GM21737 (cell line): ENCODE results near the gene FAM120AOS.
A peak's percentile ranks its signal among the peaks of the same experiment; 100 is the strongest.

Experiments
- ATAC-seq: cut with Tn5 transposase; IDR thresholded peaks from one replicate; pipeline ENCODE4 v1.9.1; 2021; ENCODE audit warnings: mild to moderate bottlenecking, moderate library complexity; ENCODE audit not compliant: unreplicated experiment

The FAM120AOS gene

DNA sequence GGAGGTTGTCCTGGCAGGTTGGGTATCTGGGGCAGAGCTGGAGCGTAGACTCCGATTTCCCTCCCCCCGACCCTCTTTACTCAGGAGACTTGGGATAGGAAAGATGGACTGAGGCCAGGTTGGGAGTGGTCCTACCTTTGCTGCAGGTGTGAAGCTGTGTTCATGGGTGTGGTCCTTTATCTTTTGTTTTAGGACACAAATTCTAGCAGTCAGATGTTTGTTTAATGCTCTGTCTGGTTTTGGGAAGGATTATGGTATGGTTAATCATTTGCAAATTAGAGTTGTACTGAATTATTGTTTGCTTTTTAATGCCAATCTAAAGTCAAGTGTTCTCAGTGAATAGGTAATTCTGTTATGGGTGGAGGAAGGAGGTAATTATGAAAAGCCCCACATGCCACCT is 14.1 kb upstream of the FAM120AOS start:
- no peak for ATAC-seq

DNA sequence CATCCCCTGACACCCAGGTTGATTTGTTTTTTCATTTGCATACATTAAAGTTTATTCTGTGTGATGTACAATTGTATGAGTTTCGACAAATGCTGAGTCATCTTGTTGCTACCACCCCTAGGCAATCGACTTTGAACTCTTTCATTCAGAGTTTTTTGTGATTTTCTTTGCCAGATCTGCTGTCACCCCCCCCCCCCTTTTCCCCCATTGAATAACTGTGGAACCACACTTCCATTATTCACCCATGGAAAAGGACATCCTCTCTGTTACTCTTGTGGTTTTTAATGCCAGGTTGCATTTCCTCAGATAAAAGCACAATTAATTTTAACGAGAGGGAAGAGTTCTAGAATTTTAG is 13.7 kb upstream of the FAM120AOS start:
- no peak for ATAC-seq

DNA sequence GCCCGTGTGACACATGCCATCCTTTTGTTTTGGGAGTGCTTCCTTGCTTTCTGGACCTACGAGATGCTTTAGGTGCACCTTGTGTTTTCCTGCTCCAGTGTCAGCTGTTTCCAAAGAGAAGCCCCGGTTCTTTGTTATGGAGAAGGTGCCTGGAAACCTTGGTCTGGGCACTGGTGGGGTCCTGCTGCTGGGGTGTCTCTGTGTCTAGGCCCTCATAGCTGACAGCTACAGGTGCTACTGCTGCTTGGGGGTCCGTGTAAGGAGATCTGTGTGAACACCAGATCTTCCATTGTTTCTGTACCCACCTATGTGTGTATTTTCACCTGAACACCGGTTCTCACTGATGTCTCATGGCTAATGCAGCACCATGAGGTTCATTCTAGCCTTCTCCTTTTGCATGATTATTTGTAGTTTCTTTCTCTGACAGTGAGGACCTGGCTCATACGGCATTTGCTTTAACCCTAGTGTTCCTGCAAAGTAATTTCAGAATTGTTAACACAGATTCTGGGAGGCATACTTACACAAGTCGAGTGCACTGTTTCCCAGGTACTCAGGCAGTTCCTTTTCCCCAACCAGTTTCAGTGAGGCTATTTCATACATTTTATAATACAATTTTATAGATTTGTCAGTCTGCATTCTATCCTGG is 13.2 kb upstream of the FAM120AOS start:
- no peak for ATAC-seq

DNA sequence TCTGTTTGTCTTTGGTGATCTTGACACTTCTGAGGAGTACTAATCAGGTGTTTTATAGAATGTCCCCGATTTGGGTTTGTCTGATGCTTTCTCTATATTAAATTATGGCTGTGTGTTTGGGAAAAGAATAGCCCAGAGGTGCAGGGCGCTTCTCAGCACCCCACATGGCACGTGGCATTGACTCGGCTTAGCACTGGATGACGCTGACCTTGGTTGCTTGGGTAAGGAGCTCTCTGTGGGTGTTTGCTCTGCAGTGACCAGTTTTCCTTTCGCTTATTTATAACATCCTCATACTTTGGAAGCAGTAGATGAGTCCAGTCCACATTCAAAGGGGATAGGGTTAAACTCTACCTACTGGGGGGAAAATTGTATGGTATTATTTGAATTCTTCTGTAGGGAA is 12.5 kb upstream of the FAM120AOS start:
- ATAC-seq, result no peak

- no peak for ATAC-seq
These were observed 11.5 kb upstream of the FAM120AOS start for GRCh38 chr9:93464876-93465275.

GRCh38 chr9:93464395-93464794 is 11.0 kb upstream of the FAM120AOS start:
- ATAC-seq, result no peak

GRCh38 chr9:93463638-93464248 is 10.4 kb upstream of the FAM120AOS start:
- no peak for ATAC-seq

DNA sequence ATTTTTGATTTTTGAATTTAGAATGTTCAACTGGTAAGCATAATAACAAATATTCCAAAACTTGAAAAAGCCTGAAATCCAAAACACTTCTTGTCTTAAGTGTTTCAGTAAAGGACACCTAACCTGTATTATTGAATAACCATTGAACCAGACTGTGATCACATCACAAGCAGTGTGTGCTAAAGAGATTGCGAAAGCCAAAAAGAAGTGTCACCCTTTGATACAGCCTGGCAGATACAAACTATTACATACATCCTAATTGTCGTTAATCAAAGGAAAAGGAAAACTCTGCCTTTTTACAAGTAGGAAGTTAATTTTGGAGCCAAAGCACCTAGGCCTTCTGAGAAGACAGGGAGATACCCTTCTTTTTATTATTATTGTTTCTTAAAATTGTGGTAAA is 8.4 kb upstream of the FAM120AOS start:
- no peak for ATAC-seq

- ATAC-seq, result no peak
These were observed 8.0 kb upstream of the FAM120AOS start for GRCh38 chr9:93461414-93461743.

DNA sequence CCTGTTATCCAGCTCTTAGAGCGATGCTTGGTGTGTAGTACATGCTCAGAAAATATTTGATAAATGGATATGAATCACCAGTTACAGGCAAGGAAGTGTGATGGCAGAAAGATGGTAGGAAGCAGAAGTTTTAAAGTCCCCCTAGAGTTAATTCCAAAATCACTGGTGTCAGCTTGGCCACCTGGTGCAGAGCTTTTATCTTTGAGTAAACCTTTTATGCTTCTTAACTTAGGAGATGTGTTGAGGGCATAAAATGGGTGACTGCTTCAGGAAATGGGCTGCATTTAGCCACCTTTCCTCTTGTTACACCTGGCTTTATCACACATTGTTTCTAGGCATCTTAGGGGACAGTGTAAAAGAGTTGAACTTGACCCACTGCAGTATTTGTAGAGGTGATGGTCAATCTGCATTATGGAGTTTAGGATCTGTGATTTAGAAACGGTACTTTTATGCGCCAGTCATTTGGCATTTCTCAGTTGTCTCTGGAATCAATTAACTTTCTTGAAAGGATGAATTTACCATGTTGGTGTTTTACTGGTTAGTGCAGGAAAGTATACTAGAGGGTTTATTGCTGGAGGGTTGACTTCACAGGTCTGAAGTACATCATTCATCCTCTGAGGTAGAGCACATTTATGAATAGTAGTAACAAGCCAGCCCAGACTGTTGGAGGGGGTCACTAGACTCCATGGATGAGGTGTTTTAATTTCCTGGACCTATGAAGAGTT is 7.5 kb upstream of the FAM120AOS start:
- no peak for ATAC-seq

DNA sequence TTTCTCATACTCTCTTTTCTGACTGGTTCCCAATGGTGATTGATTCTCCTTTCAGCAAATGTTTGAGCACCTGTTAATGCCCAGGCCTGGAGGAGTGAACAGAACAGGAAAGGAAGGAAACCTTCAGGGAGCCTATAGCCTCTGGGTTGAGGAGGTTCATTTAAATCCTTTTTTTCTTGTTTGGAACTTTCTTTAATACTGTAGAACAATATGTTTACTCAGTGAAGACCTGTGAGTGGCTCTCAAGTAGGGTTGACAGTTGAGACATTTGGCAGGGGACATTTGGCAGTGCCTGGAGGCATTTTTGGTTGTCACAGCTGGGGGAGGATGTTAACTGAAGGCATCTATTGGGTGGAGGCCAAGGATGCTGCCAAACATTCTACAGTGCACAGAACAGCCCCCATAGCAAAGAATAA is 6.1 kb upstream of the FAM120AOS start:
- no peak for ATAC-seq

DNA sequence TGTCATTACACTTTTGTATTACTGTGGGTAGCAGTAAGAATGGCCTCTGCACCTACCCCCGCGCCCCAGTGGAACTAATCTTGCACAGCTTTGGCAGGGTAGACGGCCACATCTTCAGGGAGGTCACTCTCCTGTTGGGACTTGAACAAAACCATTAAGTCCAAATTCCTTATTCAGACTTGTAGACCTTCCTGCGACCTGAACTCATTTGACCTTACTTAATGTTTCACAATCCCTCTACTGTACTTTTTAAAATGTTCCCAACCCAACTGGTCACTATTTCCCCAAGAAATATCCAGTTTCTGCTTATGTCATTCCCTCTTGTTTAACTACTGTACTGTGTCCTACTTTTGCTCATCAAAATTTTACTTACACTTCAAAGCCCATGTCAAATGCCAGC is 5.3 kb upstream of the FAM120AOS start:
- no peak for ATAC-seq

GRCh38 chr9:93457006-93457405 is 3.6 kb upstream of the FAM120AOS start:
- ATAC-seq, result no peak

DNA sequence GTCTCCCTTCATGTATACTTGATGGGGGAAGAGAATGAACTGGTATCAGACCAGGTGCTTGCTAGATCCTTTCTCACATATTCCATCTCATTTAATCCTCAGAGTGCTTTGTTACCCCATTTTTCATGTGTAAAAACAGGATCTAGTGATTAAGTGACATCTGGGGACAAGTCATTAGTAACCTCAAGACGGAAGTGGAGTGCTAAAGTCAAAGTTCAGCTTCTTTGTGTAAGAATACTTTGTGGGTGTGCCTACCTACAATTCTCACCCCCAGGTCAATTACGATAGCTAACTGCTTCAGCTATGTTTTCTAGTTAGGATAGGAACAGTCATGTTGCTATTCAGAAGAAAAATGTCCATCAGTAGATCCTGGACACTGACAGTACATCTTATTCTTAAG is 3.1 kb upstream of the FAM120AOS start:
- no peak for ATAC-seq

GRCh38 chr9:93456022-93456421 is 2.6 kb upstream of the FAM120AOS start:
- no peak for ATAC-seq

DNA sequence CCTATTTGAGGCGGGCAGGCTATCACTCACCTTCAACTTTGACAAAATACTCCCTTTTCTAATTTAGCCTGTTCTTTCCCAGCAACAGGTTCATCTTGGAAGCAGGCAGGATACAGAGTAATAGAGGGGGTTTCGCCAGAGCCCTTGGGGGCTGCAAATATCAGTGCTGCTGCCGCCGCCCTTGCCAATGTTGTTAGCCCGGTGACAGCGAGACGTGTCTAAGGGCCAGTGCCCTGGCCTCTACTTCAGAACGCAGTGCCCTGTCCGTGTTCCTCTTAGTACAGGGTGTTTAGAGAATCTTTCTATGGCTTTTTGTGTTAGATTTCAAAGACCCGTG is 703 bp downstream of the FAM120AOS start:
- no peak for ATAC-seq

- ATAC-seq, result peak; percentile 17
These were observed 1.3 kb downstream of the FAM120AOS start for GRCh38 chr9:93451849-93452709.

GRCh38 chr9:93450945-93451815 is 2.2 kb downstream of the FAM120AOS start, which contains the start of gene FAM120A:
FAM120A (plus strand) TSS chr9:93451685; CDS start chr9:93451916, 231 bp downstream.
- peak; percentile 49 for ATAC-seq

GRCh38 chr9:93447655-93448054 is 5.7 kb downstream of the FAM120AOS start:
- ATAC-seq, result no peak

GRCh38 chr9:93446073-93446472 is 7.3 kb downstream of the FAM120AOS start:
- no peak for ATAC-seq
